ENCODE data around the gene ACSBG1.

Gene ACSBG1

GRCh38 chr15:78129751-78130287 lies 104.5 kb downstream of the ACSBG1 start:
- DNase-seq (ENCODE audit: low read depth) = no peak

GRCh38 chr15:78129077-78129750 lies 105.2 kb downstream of the ACSBG1 start:
- DNase-seq (ENCODE audit: low read depth) = no peak

GRCh38 chr15:78127882-78128281 lies 106.5 kb downstream of the ACSBG1 start:
- DNase-seq (ENCODE audit: low read depth) = no peak

GRCh38 chr15:78125267-78125666 lies 109.1 kb downstream of the ACSBG1 start:
- DNase-seq (ENCODE audit: low read depth) = no peak

- DNase-seq (ENCODE audit: low read depth) = no peak
Observed at GRCh38 chr15:78120523-78120922, 113.8 kb downstream of the ACSBG1 start.
